Measurements from ENCODE around the gene PLXNA2. TPM values are rescaled to one million over a fixed set of nuclear protein-coding genes. Genes with fewer than 3 reads are reported as not detected.
A peak's percentile ranks its signal among the peaks of the same experiment; 100 is the strongest.

PLXNA2 gene
- total and polyA plus RNA-seq, 2 donors (not counting 3 experiments of a cell fraction or from before 2014, with no cell fraction given), result 42.6 to 229 TPM

DNA sequence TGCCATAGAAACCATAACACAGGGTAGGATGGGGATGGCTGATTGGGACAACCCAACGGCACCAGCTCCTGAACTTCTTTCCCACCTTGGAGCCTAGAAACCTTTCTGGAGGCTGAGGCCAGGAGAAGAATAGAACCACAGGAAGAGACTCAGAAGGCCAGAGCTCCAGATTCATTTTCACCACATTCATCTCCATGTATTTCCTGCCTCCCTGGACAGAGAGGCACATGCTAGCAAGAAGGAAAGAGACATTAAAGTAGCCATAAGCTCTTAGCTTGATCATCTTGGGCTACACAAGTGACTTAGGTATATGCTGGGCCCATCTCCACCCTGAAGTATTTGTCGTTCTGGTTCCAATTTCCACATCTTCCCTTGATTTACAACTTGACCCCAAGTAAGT is 44.1 kb downstream of the PLXNA2 start:
- Histone ChIP-seq H4K20me1 (replicated peaks; ENCODE audit: control insufficient read depth, extremely low read depth, insufficient read depth, low read length) (no peaks in the 10 kb centered on the region), H3K4me2 (ENCODE audit: insufficient read depth, low read length) (no peak overlapping the region), H3K27me3 (ENCODE audit: control insufficient read depth in 2 of 2, insufficient read depth in 2 of 2, low read length in 2 of 2) (no peaks in the 10 kb centered on the region), H3K4me1 (ENCODE audit: control insufficient read depth, extremely low read depth, insufficient read depth, low read length) (peaks cover 53% of the 10 kb centered on the region), H3K4me3 (replicated peaks in 1 of 3; ENCODE audit: insufficient read depth in 1 of 3, low read depth in 1 of 3, low read length in 3 of 3) (no peak overlapping the region), H3K27ac (ENCODE audit: insufficient read depth, low read depth, low read length) (peak overlapping the region; percentile 92), H3K9me3 (replicated peaks; ENCODE audit: control insufficient read depth, insufficient read depth, low read length) (no peaks in the 10 kb centered on the region), H3K9me1 (replicated peaks; ENCODE audit: control insufficient read depth, extremely low read depth, insufficient read depth, low read length) (no peaks in the 10 kb centered on the region), H3K79me2 (ENCODE audit: control insufficient read depth, insufficient read depth, low read length) (peaks cover 72% of the 10 kb centered on the region), H3K36me3 (ENCODE audit: control insufficient read depth in 2 of 2, extremely low read depth in 1 of 2, insufficient read depth in 2 of 2, low read length in 2 of 2) (peaks cover 8 to 10% of the 10 kb centered on the region in 2 experiments), H3K9ac (replicated peaks; ENCODE audit: extremely low read depth, insufficient read depth, low read length) (no peak overlapping the region), H2AFZ (ENCODE audit: low read depth, low read length) (no peak overlapping the region)
- TF ChIP-seq FOS (IDR thresholded peaks at IDR 0.05; ENCODE audit: borderline replicate concordance, insufficient read depth, low read length) (no peak), POLR2A (IDR thresholded peaks at IDR 0.05; ENCODE audit: low read depth, low read length) (no peak), JUN (IDR thresholded peaks at IDR 0.05; ENCODE audit: borderline replicate concordance, insufficient read depth, insufficient read length, low read depth) (no peak), MYC (IDR thresholded peaks at IDR 0.05; ENCODE audit: low read depth, low read length) (no peak)
- intact Hi-C loops (cut with micrococcal nuclease) (loop anchor here (5.0 kb wide), 1 partner anchor 258 kb away; no protein-coding TSS in a partner anchor), dilution Hi-C loops (cut with MboI; ENCODE audit: extremely low pct_ligation_motif_present, low sequenced_read_pairs) (no loop called here)
- BruUV-seq (replicated peaks), result no TSS peak
- FAIRE-seq (no peak), DNase-seq (ENCODE audit: low read depth, low spot score) (no peak)
- POLR2A ChIA-PET, result interaction anchor here (0.8 kb wide), 1 partner anchor 37 kb away, joined by 3 read pairs; no protein-coding TSS in a partner anchor
- CTCF ChIA-PET, result interaction anchor here (1.4 to 32.5 kb wide), 5 partner anchors 14 to 68 kb away, joined by 3 to 714 read pairs (median 5); partner anchors contain the start of gene PLXNA2

DNA sequence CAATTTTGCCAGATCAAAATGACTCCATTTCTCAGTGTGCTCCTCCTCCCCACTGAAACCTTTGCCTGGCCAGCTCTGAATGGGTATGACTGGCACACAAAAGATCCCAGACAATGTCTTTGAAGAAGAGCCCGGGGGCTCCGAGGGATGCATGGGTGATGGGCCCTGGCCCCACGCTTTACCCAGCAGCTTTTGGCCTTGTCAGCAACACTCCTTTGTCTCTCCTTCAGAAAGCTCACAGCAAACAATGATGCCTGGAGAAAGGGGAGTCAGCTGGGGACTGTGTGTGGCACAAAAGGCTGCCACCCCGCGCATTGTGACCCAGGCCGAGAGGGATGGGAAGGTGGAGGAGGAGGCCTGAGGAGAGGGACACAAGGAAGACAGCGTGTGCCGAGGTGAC is 45.9 kb downstream of the PLXNA2 start:
- ChIA-PET POLR2A (no interaction called here), CTCF (interaction anchor here (1.4 to 32.5 kb wide), 2 partner anchors 41 to 66 kb away, joined by 3 to 714 read pairs; partner anchors contain the start of gene PLXNA2)
- no peak overlapping the region for H2AFZ ChIP-seq (ENCODE audit: low read depth, low read length)
- H3K4me2 ChIP-seq (ENCODE audit: insufficient read depth, low read length), result no peak overlapping the region
- FAIRE-seq (no peak), DNase-seq (ENCODE audit: low read depth, low spot score) (no peak)
- H3K9me3 ChIP-seq (replicated peaks; ENCODE audit: control insufficient read depth, insufficient read depth, low read length), result no peaks in the 10 kb centered on the region
- H3K4me1 ChIP-seq (ENCODE audit: control insufficient read depth, extremely low read depth, insufficient read depth, low read length), result peaks cover 34% of the 10 kb centered on the region
- H4K20me1 ChIP-seq (replicated peaks; ENCODE audit: control insufficient read depth, extremely low read depth, insufficient read depth, low read length), result no peaks in the 10 kb centered on the region
- dilution Hi-C loops (cut with MboI; ENCODE audit: extremely low pct_ligation_motif_present, low sequenced_read_pairs) (no loop called here), intact Hi-C loops (cut with micrococcal nuclease) (no loop called here)
- H3K79me2 ChIP-seq (ENCODE audit: control insufficient read depth, insufficient read depth, low read length), result peaks cover 86% of the 10 kb centered on the region
- H3K27ac ChIP-seq (ENCODE audit: insufficient read depth, low read depth, low read length), result no peak overlapping the region
- no peaks in the 10 kb centered on the region for H3K9me1 ChIP-seq (replicated peaks; ENCODE audit: control insufficient read depth, extremely low read depth, insufficient read depth, low read length)
- H3K27me3 ChIP-seq (ENCODE audit: control insufficient read depth in 2 of 2, insufficient read depth in 2 of 2, low read length in 2 of 2), result no peaks in the 10 kb centered on the region
- TF ChIP-seq POLR2A (IDR thresholded peaks at IDR 0.05; ENCODE audit: low read depth, low read length) (no peak), GATA2 (IDR thresholded peaks at IDR 0.05; ENCODE audit: insufficient read depth, insufficient read length, low read depth, low read length) (no peak), FOS (IDR thresholded peaks at IDR 0.05; ENCODE audit: borderline replicate concordance, insufficient read depth, low read length) (no peak), EZH2 (IDR thresholded peaks at IDR 0.05; ENCODE audit: borderline replicate concordance, low read depth, low read length, severe bottlenecking) (no peak), MYC (IDR thresholded peaks at IDR 0.05; ENCODE audit: low read depth, low read length) (no peak), JUN (IDR thresholded peaks at IDR 0.05; ENCODE audit: borderline replicate concordance, insufficient read depth, insufficient read length, low read depth) (no peak), POLR2AphosphoS5 (IDR thresholded peaks at IDR 0.05; ENCODE audit: insufficient read depth, low read depth, low read length) (no peak)
- TF ChIP-seq, protein P1, sequence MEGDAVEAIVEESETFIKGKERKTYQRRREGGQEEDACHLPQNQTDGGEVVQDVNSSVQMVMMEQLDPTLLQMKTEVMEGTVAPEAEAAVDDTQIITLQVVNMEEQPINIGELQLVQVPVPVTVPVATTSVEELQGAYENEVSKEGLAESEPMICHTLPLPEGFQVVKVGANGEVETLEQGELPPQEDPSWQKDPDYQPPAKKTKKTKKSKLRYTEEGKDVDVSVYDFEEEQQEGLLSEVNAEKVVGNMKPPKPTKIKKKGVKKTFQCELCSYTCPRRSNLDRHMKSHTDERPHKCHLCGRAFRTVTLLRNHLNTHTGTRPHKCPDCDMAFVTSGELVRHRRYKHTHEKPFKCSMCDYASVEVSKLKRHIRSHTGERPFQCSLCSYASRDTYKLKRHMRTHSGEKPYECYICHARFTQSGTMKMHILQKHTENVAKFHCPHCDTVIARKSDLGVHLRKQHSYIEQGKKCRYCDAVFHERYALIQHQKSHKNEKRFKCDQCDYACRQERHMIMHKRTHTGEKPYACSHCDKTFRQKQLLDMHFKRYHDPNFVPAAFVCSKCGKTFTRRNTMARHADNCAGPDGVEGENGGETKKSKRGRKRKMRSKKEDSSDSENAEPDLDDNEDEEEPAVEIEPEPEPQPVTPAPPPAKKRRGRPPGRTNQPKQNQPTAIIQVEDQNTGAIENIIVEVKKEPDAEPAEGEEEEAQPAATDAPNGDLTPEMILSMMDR (IDR thresholded peaks at IDR 0.05; ENCODE audit: extremely low read depth in 1 of 2, insufficient read depth in 1 of 2, low read depth in 1 of 2, low read length in 2 of 2), result no peak
- TF ChIP-seq, protein P2, sequence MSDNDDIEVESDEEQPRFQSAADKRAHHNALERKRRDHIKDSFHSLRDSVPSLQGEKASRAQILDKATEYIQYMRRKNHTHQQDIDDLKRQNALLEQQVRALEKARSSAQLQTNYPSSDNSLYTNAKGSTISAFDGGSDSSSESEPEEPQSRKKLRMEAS (IDR thresholded peaks at IDR 0.05; ENCODE audit: insufficient read depth, insufficient read length), result no peak
- no peak overlapping the region for H3K9ac ChIP-seq (replicated peaks; ENCODE audit: extremely low read depth, insufficient read depth, low read length)
- no peak overlapping the region for H3K4me3 ChIP-seq (replicated peaks in 1 of 3; ENCODE audit: insufficient read depth in 1 of 3, low read depth in 1 of 3, low read length in 3 of 3)
- peaks cover 10 to 13% of the 10 kb centered on the region in 2 experiments for H3K36me3 ChIP-seq (ENCODE audit: control insufficient read depth in 2 of 2, extremely low read depth in 1 of 2, insufficient read depth in 2 of 2, low read length in 2 of 2)
- BruUV-seq (replicated peaks), result no TSS peak
